ENCODE results near the gene KRTAP4-16.
"Not testable (repeated sequence)": the region's sequence is repeated elsewhere in the genome, so short reads cannot be mapped to it uniquely, and the experiment has no call there.

The KRTAP4-16 gene

DNA sequence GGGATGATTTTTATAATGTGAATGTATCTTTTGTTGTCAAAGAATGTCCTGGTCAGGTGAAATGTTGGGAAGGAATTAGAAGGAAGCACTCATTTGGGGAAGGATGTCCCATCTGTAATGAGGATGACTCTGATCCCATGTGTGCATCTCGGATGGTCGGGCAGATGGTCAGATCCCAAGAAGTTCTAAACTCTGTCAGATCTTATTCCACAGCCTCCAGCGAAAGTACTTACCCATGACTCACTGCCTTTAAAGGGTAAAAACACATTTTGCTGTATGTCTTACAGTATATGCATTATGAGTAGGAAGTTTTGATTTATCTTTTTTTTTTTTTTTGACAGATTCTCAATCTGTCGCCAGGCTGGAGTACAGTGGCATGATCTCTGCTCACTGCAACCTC is 16.7 kb upstream of the KRTAP4-16 start:
- DNase-seq: no peak

- DNase-seq: not testable (repeated sequence)
Measured at GRCh38 chr17:41117846-41118386, 15.9 kb upstream of the KRTAP4-16 start, which contains the start of gene KRTAP4-11. Gene KRTAP4-11 (minus strand): TSS chr17:41118373. CDS start chr17:41118315, 58 bp downstream.

GRCh38 chr17:41116297-41116696 is 14.3 kb upstream of the KRTAP4-16 start:
- no peak for DNase-seq

DNA sequence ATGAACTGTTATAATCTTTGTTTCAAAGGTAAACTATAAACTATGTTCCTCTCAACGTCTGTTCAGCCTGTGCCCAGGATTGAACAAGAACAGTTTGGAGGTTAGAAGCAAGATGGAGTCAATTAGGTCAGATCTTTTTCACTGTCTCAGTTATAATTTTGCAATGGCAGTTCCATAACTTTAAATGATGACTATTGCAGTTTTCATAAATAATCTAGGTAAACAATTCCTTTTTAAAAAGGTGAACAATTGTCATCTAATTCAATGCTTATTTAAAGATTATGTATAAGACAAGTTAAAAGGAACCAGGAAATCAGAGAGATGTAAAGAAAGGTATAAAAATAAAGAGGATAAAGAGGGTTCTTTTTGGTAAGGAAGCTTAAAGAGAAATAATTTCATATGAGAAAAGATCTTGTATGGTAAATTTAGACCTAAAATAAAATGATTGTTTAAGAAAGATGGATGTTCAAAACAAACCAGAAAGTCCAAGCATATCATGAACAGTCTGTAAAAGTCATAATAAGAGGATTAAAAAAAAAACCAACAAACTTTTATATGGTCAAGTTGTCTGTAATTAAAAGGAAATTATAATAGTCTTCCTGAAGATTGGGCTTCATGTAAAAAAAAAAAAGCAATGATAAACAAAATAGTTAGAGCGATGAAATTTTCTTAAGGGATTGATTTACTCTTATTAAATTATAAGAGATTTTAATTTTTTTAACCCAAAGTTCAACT is 9.3 kb upstream of the KRTAP4-16 start:
- no peak for DNase-seq

DNA sequence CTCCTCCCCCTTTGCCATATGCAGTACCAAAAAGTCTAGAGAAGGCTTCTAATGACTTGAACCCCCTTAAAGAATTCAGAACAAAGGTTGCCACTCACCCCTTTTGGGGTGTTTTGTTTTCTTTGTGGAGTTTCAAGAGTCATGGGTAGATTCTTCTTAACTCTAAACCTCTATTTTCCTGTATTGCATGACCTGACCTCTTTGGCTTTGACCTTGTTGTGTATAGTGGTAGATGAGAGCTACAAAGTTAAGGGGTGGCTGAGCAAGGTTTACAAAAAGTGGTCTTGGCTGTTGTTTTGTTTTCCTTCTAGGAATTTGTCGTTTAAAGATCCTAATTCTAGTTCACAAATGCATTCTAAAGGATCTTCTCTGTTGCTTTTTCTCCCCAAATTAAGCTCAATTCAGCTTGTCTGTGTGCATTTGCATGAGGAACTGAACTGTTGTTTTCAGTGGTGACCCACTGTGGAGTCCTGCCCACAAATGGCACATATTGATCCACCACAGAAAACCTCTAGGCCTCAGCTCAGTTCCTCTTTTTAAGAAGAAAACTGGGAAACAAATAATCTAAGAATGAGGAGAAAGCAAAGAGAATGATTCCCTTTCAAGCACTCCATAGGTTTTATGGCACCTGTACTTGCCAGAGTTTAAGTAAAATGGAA is 6.8 kb upstream of the KRTAP4-16 start:
- DNase-seq: not testable (repeated sequence)

DNA sequence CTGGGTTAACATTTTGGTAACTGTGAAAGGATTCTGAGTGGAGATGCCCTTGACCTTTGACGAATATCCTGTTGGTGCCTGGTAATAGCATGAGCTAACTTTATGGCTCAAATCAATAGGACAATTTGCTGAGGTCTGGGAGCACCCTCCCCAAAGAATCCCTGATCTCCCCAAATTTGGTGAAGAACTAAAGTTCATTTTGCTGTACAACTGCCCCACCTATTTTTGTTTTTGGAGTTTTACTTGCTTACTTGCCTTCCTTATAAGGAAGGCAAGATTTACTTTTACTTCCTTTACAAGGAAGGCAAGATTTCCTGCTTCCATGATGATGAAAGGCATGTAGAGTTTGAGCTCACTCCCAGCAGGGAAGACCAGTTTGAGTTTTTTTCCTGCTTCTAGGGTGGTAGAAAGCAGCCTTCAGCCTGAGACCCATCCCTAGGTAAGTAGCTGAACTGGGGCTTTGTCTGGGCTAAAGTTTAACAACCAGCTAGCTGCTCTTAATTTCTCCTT is 6.0 kb upstream of the KRTAP4-16 start:
- DNase-seq: no peak

DNA sequence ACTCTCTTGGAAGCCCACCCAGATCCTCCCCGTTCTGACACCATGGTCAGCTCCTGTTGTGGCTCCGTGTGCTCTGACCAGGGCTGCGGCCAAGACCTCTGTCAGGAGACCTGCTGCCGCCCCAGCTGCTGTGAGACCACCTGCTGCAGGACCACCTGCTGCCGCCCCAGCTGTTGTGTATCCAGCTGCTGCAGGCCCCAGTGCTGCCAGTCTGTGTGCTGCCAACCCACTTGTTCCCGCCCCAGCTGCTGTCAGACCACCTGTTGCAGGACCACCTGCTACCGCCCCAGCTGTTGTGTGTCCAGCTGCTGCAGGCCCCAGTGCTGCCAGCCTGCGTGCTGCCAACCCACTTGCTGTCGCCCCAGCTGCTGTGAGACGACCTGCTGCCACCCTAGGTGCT is 3.3 kb upstream of the KRTAP4-16 start, which contains the start of gene KRTAP4-9:
Gene KRTAP4-9 (plus strand): TSS at position 43 of the 400 bp plus-strand sequence. CDS start 0 bp downstream, at position 43.
- not testable (repeated sequence) for DNase-seq

- not testable (repeated sequence) for DNase-seq
Measured at GRCh38 chr17:41104386-41105038, 2.5 kb upstream of the KRTAP4-16 start.

DNA sequence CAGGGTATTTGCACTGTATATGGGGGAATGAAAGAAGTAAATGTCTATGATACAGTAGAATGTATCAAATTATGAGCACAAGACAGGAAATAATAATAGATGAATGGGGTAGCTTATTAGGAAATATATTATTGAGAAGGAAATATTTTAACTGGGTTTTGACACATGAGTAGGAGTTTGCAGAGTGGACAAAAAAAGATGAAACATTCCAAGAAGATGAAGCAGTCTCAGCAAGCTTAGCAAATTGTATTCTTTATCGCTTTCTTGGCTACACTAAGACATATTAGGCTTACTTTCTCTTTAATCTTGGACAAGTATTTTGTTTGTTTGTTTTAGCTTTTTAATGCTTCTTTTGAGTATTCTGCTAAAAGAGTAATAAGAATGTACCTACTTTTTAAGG is 1.9 kb upstream of the KRTAP4-16 start:
- DNase-seq: no peak

DNA sequence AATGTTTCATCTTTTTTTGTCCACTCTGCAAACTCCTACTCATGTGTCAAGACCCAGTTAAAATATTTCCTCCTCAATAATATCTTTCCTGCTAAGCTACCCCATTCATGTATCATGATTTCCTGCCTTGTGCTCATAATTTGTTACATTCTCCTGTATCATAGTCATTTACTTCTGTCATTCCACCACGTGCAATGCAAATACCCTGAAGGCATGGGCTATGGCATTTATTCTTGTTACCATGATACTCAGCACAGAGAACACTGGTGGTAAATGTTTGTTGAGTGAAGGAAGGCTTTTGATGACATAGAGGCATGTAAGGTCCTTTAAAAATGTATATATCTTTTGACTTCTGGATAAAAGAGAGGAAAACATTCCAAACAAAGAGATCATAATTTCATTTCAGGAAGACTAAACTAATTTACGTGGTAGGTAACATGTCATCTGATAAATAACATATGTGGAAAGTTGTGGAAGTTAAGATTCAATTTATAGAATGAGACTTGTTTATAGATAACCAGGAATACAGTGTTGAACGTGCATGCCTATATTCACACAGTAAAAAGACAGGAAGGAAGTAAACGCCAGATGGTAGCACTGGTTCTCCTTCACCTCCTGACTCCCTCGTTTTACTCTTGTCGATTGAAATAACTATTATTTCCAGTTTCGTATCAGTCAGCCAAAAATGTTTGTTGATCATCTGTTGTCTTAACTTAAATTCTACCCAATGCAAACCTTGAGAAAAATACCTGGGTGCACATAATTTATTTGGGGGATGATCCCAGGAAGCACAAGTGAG is 2.1 kb downstream of the KRTAP4-16 start:
- DNase-seq: not testable (repeated sequence)

- DNase-seq: no peak
Measured at GRCh38 chr17:41098481-41098880, 3.5 kb downstream of the KRTAP4-16 start.

- no peak for DNase-seq
Measured at GRCh38 chr17:41098042-41098441, 4.0 kb downstream of the KRTAP4-16 start, which contains the start of gene KRTAP4-8. Gene KRTAP4-8 (minus strand): TSS chr17:41098142. CDS start chr17:41098084, 58 bp downstream.

DNA sequence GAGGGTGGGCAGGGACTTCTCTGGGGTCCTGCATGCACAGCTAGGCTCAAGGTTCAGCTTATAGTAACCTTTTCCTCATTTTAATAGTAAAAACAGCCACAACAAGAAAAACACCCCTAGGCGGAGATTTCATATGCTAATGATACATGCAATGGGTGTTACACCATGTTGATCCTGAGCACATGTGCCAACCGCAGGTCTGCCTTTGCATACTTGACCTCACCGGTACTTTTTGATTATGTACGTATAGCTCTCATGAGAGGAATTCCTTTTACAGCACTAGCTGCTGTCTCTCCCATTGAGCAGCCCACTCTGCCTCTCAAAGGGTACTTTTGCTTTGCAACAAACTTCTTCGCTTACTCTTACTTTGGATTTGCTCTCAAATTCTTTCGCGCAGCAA is 6.0 kb downstream of the KRTAP4-16 start:
- no peak for DNase-seq

- not testable (repeated sequence) for DNase-seq
Measured at GRCh38 chr17:41088760-41089352, 13.2 kb downstream of the KRTAP4-16 start.

- not testable (repeated sequence) for DNase-seq
Measured at GRCh38 chr17:41084100-41084856, 17.7 kb downstream of the KRTAP4-16 start, which contains the start of gene KRTAP4-7. Gene KRTAP4-7 (plus strand): TSS chr17:41084150. CDS start chr17:41084207, 57 bp downstream.

DNA sequence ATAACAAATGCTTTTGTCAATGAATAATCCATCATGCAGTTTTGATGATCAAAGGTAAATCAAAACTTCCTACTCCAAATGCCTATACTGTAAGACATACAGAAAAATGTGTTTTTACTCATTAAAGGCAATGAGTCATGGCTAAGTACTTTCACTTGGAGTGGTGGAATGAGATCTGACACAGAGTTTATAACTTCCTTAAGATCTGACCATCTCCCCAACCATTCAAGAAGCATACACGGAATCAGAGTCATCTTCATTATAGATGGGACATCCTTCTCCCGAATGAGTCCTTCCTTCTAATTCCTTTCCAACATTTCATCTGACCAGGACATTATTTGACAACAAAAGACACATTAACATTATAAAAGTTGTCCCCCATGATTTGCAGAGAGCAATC is 18.6 kb downstream of the KRTAP4-16 start:
- DNase-seq: not testable (repeated sequence)

DNA sequence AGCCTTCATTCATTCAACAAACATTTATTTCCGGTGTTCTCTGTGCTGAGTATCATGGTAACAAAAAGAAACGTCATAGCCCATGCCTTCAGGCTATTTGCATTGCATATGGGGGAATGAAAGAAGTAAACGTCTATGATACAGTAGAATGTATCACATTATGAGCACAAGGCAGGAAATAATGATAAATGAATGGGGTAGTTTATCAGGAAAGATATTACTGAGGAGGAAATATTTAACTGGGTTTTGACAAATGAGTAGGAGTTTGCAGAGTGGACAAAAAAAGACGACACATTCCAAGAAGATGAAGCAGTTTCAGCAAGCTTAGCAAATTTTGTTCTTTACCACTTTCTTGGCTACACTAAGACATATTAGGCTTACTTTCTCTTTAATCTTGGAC is 19.4 kb downstream of the KRTAP4-16 start:
- DNase-seq: no peak

DNA sequence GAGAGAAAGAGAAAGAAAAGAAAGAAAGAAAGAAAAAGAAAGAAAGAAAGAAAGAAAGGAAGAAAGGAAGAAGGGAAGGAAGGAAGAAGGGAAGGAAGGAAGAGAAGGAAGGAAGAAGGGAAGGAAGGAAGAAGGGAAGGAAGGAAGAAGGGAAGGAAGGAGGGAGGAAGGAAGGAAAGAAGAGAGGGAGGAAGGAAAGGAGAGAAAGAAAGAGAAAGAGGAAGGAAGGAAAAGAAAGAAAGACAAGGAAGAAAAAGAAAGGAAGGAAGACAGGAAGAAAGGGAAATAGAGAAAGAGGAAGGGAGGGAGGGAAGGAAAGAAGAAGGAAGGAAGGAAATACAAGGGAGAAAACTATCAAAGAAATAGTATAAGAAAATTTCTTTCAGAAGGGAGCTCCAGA is 25.2 kb downstream of the KRTAP4-16 start:
- DNase-seq: no peak

GRCh38 chr17:41073676-41074075 is 28.3 kb downstream of the KRTAP4-16 start:
- DNase-seq: no peak

GRCh38 chr17:41071606-41072360 is 30.2 kb downstream of the KRTAP4-16 start:
- no peak for DNase-seq
